Measurements from ENCODE around the gene CHRM1.

DNA sequence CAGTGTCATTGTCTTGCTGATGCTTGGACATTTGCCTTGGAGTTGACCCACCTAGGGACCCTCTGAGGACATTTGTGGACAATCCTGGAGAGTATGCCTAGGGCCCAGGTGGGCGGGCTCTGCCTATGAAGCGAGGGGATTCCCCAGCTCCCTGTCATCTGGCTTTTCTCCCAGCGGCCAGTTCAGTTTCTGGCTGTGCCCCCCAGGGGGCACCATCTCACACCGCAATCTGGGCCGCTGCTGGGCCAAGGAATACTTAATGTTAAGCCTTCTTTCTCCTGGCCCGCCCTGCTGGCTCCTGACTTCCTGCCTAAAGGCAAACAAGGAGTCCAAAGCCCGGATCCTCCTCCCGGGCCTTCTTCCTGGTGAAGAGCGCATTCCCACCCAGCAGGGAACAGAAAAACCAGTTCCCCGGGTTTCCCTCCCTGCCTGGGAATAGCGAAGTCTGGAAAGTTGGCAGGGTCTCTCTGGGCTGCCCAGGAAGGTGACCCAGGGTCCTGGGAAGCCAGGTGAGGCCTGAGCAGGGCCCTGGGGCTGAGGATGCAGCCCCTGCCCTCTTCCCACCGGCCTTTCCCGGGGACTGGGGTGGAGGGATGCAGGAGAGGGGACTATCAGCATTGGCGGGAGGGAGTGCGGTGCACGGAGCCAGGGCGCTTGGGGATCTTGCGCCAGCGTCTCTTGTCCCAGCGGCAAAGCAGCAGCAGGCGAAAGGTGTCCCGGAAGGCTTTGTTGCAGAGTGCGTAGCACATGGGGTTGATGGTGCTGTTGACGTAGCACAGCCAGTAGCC, 11.9 kb downstream of the CHRM1 start:
- TF ChIP-seq, protein P1, sequence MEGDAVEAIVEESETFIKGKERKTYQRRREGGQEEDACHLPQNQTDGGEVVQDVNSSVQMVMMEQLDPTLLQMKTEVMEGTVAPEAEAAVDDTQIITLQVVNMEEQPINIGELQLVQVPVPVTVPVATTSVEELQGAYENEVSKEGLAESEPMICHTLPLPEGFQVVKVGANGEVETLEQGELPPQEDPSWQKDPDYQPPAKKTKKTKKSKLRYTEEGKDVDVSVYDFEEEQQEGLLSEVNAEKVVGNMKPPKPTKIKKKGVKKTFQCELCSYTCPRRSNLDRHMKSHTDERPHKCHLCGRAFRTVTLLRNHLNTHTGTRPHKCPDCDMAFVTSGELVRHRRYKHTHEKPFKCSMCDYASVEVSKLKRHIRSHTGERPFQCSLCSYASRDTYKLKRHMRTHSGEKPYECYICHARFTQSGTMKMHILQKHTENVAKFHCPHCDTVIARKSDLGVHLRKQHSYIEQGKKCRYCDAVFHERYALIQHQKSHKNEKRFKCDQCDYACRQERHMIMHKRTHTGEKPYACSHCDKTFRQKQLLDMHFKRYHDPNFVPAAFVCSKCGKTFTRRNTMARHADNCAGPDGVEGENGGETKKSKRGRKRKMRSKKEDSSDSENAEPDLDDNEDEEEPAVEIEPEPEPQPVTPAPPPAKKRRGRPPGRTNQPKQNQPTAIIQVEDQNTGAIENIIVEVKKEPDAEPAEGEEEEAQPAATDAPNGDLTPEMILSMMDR (IDR thresholded peaks at IDR 0.05): peak; percentile 49
- TF ChIP-seq RCOR1 (IDR thresholded peaks at IDR 0.05; ENCODE audit: low read depth, low read length) (no peak), RAD21 (conservative IDR thresholded peaks at IDR 0.05 in 1 of 2, IDR thresholded peaks at IDR 0.05 in 1 of 2) (peak; percentile 51 to 65; a peak in 3 of 5 replicates), POLR2A (IDR thresholded peaks at IDR 0.05; ENCODE audit: low read length) (no peak), MYC (IDR thresholded peaks at IDR 0.05; ENCODE audit: borderline replicate concordance, low read length) (no peak), BHLHE40 (IDR thresholded peaks at IDR 0.05; ENCODE audit: low read depth, low read length) (no peak), FOSB (CRISPR knock-in tag; IDR thresholded peaks at IDR 0.05) (no peak), POLR2AphosphoS2 (conservative IDR thresholded peaks at IDR 0.05; ENCODE audit: low read length) (no peak), CBX2 (IDR thresholded peaks at IDR 0.05; ENCODE audit: borderline replicate concordance, low read depth) (no peak)
- TF ChIP-seq, protein P2, sequence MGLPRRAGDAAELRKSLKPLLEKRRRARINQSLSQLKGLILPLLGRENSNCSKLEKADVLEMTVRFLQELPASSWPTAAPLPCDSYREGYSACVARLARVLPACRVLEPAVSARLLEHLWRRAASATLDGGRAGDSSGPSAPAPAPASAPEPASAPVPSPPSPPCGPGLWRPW (IDR thresholded peaks at IDR 0.05): no peak
- TF ChIP-seq, protein P3, sequence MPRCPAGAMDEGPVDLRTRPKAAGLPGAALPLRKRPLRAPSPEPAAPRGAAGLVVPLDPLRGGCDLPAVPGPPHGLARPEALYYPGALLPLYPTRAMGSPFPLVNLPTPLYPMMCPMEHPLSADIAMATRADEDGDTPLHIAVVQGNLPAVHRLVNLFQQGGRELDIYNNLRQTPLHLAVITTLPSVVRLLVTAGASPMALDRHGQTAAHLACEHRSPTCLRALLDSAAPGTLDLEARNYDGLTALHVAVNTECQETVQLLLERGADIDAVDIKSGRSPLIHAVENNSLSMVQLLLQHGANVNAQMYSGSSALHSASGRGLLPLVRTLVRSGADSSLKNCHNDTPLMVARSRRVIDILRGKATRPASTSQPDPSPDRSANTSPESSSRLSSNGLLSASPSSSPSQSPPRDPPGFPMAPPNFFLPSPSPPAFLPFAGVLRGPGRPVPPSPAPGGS (IDR thresholded peaks at IDR 0.05): no peak
- TF ChIP-seq, protein P4, sequence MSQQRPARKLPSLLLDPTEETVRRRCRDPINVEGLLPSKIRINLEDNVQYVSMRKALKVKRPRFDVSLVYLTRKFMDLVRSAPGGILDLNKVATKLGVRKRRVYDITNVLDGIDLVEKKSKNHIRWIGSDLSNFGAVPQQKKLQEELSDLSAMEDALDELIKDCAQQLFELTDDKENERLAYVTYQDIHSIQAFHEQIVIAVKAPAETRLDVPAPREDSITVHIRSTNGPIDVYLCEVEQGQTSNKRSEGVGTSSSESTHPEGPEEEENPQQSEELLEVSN (IDR thresholded peaks at IDR 0.05; ENCODE audit: borderline replicate concordance, low read depth): no peak
